ENCODE measurements around the gene ENAH. TPM values are rescaled to one million over a fixed set of nuclear protein-coding genes. Genes with fewer than 3 reads are reported as not detected.

The ENAH gene
- total RNA-seq, 1 donor from 2014 or later, result 265 TPM

- Mint-ChIP-seq H3K9me3 (ENCODE audit: unreplicated experiment) (no peaks in the 10 kb centered on the region), H3K4me3 (ENCODE audit: unreplicated experiment) (no peak overlapping the region), H3K27ac (ENCODE audit: unreplicated experiment) (peak overlapping the region; percentile 41), H3K4me1 (ENCODE audit: low read depth, unreplicated experiment) (peaks cover 26% of the 10 kb centered on the region), H3K36me3 (ENCODE audit: unreplicated experiment) (no peaks in the 10 kb centered on the region), H3K27me3 (ENCODE audit: unreplicated experiment) (no peaks in the 10 kb centered on the region)
- no peak for TF ChIP-seq CTCF (IDR thresholded peaks at IDR 0.05; ENCODE audit: partially characterized antibody, unreplicated experiment)
- no peak for DNase-seq
Measured at GRCh38 chr1:225533238-225533637, 119.7 kb downstream of the ENAH start.

GRCh38 chr1:225532240-225532944 is 120.5 kb downstream of the ENAH start:
- TF ChIP-seq CTCF (IDR thresholded peaks at IDR 0.05; ENCODE audit: partially characterized antibody, unreplicated experiment), result no peak
- Mint-ChIP-seq H3K4me3 (ENCODE audit: unreplicated experiment) (no peak overlapping the region), H3K9me3 (ENCODE audit: unreplicated experiment) (no peaks in the 10 kb centered on the region), H3K4me1 (ENCODE audit: low read depth, unreplicated experiment) (peaks cover 22% of the 10 kb centered on the region), H3K36me3 (ENCODE audit: unreplicated experiment) (no peaks in the 10 kb centered on the region), H3K27me3 (ENCODE audit: unreplicated experiment) (no peaks in the 10 kb centered on the region), H3K27ac (ENCODE audit: unreplicated experiment) (no peak overlapping the region)
- no peak for DNase-seq

GRCh38 chr1:225529726-225530125 is 123.2 kb downstream of the ENAH start:
- H3K27me3 Mint-ChIP-seq (ENCODE audit: unreplicated experiment), result no peaks in the 10 kb centered on the region
- no peak overlapping the region for H3K4me3 Mint-ChIP-seq (ENCODE audit: unreplicated experiment)
- H3K36me3 Mint-ChIP-seq (ENCODE audit: unreplicated experiment), result no peaks in the 10 kb centered on the region
- no peak overlapping the region for H3K27ac Mint-ChIP-seq (ENCODE audit: unreplicated experiment)
- peaks cover 13% of the 10 kb centered on the region for H3K4me1 Mint-ChIP-seq (ENCODE audit: low read depth, unreplicated experiment)
- H3K9me3 Mint-ChIP-seq (ENCODE audit: unreplicated experiment), result peaks cover 3% of the 10 kb centered on the region
- no peak for TF ChIP-seq CTCF (IDR thresholded peaks at IDR 0.05; ENCODE audit: partially characterized antibody, unreplicated experiment)
- no peak for DNase-seq

GRCh38 chr1:225527575-225527974 is 125.3 kb downstream of the ENAH start:
- no peak for TF ChIP-seq CTCF (IDR thresholded peaks at IDR 0.05; ENCODE audit: partially characterized antibody, unreplicated experiment)
- no peak for DNase-seq
- Mint-ChIP-seq H3K4me3 (ENCODE audit: unreplicated experiment) (no peak overlapping the region), H3K36me3 (ENCODE audit: unreplicated experiment) (no peaks in the 10 kb centered on the region), H3K27me3 (ENCODE audit: unreplicated experiment) (no peaks in the 10 kb centered on the region), H3K9me3 (ENCODE audit: unreplicated experiment) (peaks cover 3% of the 10 kb centered on the region), H3K4me1 (ENCODE audit: low read depth, unreplicated experiment) (peaks cover 6% of the 10 kb centered on the region), H3K27ac (ENCODE audit: unreplicated experiment) (no peak overlapping the region)

- no peak overlapping the region for H3K4me3 Mint-ChIP-seq (ENCODE audit: unreplicated experiment)
- peaks cover 3% of the 10 kb centered on the region for H3K9me3 Mint-ChIP-seq (ENCODE audit: unreplicated experiment)
- no peak for DNase-seq
- H3K4me1 Mint-ChIP-seq (ENCODE audit: low read depth, unreplicated experiment), result peaks cover 6% of the 10 kb centered on the region
- no peaks in the 10 kb centered on the region for H3K27me3 Mint-ChIP-seq (ENCODE audit: unreplicated experiment)
- H3K36me3 Mint-ChIP-seq (ENCODE audit: unreplicated experiment), result no peaks in the 10 kb centered on the region
- no peak for TF ChIP-seq CTCF (IDR thresholded peaks at IDR 0.05; ENCODE audit: partially characterized antibody, unreplicated experiment)
- no peak overlapping the region for H3K27ac Mint-ChIP-seq (ENCODE audit: unreplicated experiment)
Measured at GRCh38 chr1:225526878-225527277, 126.0 kb downstream of the ENAH start.

Measured in glutamatergic neuron (in vitro differentiated cells).